ENCODE results near the gene FBXO3. TPM values are rescaled to one million over a fixed set of nuclear protein-coding genes. Genes with fewer than 3 reads are reported as not detected.

FBXO3 gene
- total and polyA plus RNA-seq, 2 of the 13 experiments (the other 11 are each of a cell fraction or from before 2014, with no cell fraction given), result 20.4 to 27.6 TPM

GRCh38 chr11:33697997-33698396 is 76.3 kb downstream of the FBXO3 start (continued):
- TF ChIP-seq ZNF558 (CRISPR knock-in tag; IDR thresholded peaks at IDR 0.05; ENCODE audit: borderline replicate concordance) (no peak), ATF6 (CRISPR knock-in tag; conservative IDR thresholded peaks at IDR 0.05) (no peak), SP140L (CRISPR knock-in tag; IDR thresholded peaks at IDR 0.05; ENCODE audit: borderline replicate concordance) (no peak), GLI4 (CRISPR knock-in tag; IDR thresholded peaks at IDR 0.05; ENCODE audit: borderline replicate concordance) (no peak), ESRRA (CRISPR knock-in tag; IDR thresholded peaks at IDR 0.05; ENCODE audit: low read depth) (no peak), ZNF276 (CRISPR knock-in tag; IDR thresholded peaks at IDR 0.05; ENCODE audit: low read depth) (no peak), ZNF263 (CRISPR knock-in tag; IDR thresholded peaks at IDR 0.05) (no peak), PHF20 (CRISPR knock-in tag; IDR thresholded peaks at IDR 0.05) (no peak), ZNF687 (CRISPR knock-in tag; IDR thresholded peaks at IDR 0.05) (no peak), ZGPAT (CRISPR knock-in tag; IDR thresholded peaks at IDR 0.05) (no peak), ATF7-NPFF (CRISPR knock-in tag; IDR thresholded peaks at IDR 0.05; ENCODE audit: low read depth) (no peak)

Data from HepG2 (cell line).